ENCODE measurements around the gene VWA8.

DNA sequence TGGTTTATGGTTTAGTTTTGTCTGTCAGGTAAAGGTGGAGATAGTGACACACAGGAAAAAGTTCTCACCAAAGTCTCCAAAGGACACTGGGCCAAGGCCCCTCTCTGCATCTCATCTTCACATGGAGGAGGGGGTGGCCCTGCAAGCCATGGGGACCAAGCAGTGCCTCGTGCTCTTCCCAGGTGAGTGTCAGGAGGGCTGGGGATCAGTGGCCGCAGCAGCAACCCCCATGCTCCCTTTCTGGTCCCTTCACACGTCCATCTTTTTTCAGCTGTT lies 415.5 kb downstream of the VWA8 start:
- TF ChIP-seq, protein P1, sequence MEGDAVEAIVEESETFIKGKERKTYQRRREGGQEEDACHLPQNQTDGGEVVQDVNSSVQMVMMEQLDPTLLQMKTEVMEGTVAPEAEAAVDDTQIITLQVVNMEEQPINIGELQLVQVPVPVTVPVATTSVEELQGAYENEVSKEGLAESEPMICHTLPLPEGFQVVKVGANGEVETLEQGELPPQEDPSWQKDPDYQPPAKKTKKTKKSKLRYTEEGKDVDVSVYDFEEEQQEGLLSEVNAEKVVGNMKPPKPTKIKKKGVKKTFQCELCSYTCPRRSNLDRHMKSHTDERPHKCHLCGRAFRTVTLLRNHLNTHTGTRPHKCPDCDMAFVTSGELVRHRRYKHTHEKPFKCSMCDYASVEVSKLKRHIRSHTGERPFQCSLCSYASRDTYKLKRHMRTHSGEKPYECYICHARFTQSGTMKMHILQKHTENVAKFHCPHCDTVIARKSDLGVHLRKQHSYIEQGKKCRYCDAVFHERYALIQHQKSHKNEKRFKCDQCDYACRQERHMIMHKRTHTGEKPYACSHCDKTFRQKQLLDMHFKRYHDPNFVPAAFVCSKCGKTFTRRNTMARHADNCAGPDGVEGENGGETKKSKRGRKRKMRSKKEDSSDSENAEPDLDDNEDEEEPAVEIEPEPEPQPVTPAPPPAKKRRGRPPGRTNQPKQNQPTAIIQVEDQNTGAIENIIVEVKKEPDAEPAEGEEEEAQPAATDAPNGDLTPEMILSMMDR (optimal IDR thresholded peaks at IDR 0.05 in 1 of 3, IDR thresholded peaks at IDR 0.05 in 1 of 3, conservative IDR thresholded peaks at IDR 0.05 in 1 of 3; ENCODE audit: extremely low read depth in 1 of 3, insufficient read depth in 2 of 3, low read length in 3 of 3), result no peak
- no peak for TF ChIP-seq EZH2 (IDR thresholded peaks at IDR 0.05; ENCODE audit: low read length)
